Measurements from ENCODE around the gene LCN10.

DNA sequence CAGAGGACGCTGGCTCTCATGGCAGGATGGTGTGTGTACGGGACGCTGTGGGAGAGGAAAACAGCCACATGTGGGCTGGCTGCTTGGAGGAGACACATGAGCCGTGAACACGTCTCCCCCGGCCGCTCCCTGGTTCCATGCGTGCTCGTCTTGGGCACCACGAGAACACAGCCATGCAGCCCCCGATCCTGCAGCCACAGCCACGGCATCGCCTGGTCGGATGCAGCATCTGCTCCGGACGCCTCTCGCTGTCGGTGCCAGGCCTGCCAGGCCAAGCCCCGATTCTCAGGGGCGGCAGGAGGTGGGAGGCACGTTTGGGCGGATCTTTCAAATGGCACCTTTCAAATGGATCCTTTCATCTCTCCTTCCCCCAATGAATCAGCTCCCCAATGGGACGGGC is 3.2 kb downstream of the LCN10 start:
- no peak for TF ChIP-seq CTCF (IDR thresholded peaks at IDR 0.05; ENCODE audit: low read depth, low read length)
- TF ChIP-seq EZH2phosphoT487 (IDR thresholded peaks at IDR 0.05; ENCODE audit: low read depth): no peak

All from OCI-LY3 (cell line).